ENCODE results near the gene ABHD14A. TPM values are rescaled to one million over a fixed set of nuclear protein-coding genes. Genes with fewer than 3 reads are reported as not detected.

ABHD14A gene
- total and polyA plus RNA-seq, 2 of the 4 experiments (the other 2 are of a cell fraction): 3.4 to 10.0 TPM

DNA sequence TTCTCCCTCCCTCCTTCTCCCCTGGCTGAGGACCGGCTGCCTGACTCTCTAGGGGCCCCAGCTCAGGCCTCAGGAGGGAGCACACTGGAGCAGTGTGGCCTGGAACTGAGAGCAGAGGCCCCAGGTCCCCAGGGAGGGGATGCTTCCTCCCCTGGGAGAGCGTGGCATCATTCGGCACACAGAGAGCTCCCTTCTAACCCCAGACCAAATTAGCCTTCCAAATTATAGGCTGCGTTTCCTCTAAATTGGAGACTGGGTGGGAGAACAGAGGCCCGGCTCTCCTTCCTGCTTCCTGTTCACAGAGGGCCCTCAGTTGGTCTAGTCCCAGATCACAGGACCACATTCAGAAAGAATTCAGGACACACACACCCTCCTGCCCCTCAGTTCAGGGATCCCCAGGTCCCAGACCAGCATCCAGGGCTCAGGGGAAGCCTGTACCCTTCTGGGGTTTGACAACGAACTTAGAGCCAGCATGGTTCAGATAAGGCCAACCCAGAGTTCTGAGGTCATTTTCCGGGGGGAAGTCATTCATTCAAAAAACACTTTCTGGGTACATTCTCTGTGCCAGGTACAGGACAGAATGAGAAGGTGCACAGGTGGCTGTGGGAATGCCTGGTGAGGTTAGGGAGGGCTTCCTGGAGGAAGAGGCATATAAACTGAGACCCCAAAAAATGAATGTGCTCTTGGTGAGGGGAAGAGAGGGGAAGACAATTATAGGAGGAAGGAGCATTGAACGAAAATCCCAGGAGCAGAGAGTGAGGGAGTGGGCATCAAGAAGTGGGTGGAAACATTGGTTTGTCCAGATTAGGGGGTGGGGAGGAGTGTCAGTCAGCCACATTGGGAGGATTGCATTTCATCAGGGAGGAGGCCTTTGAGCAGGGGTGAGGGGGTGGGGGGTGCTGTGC is 49.2 kb downstream of the ABHD14A start:
- Histone ChIP-seq H3K14ac (replicated peaks; ENCODE audit: low read depth, low read length) (no peak overlapping the region), H2BK5ac (ENCODE audit: low read depth, low read length, poor library complexity, severe bottlenecking) (no peak overlapping the region), H3K27me3 (ENCODE audit: control insufficient read depth, insufficient read depth, low read length) (no peaks in the 10 kb centered on the region), H3K18ac (ENCODE audit: low read depth, low read length) (no peak overlapping the region), H3K9me3 (ENCODE audit: control insufficient read depth, insufficient read depth, low read length) (no peaks in the 10 kb centered on the region), H3K56ac (ENCODE audit: extremely low read depth, insufficient read depth, low read length) (no peak overlapping the region), H2BK120ac (ENCODE audit: low read depth, low read length) (no peak overlapping the region), H2AFZ (replicated peaks; ENCODE audit: low read length, poor library complexity) (no peak overlapping the region), H3K4me2 (ENCODE audit: low read depth, low read length) (no peak overlapping the region), H3K27ac (ENCODE audit: insufficient read depth, low read length) (no peak overlapping the region), H3K4me3 (ENCODE audit: insufficient read depth, low read depth, low read length) (no peak overlapping the region), H3K23ac (ENCODE audit: low read depth, low read length) (no peak overlapping the region), H4K5ac (ENCODE audit: low read depth, low read length) (no peak overlapping the region), H4K8ac (ENCODE audit: low read depth in 2 of 2, low read length in 2 of 2) (no peak overlapping the region; a peak in 1 of 4 replicates), H3K4me1 (ENCODE audit: control insufficient read depth, insufficient read depth, low read length) (peaks cover 10% of the 10 kb centered on the region), H2BK15ac (ENCODE audit: low read depth, low read length) (0 out of 3 replicates have a peak overlapping the region, but pooled peaks have one; percentile 43), H3K9me1 (ENCODE audit: insufficient read depth, low read length) (0 out of 2 replicates have a peak, but pooled peaks cover 14% of the 10 kb centered on the region), H3K4ac (ENCODE audit: low read depth, low read length) (no peak overlapping the region), H4K91ac (ENCODE audit: insufficient read depth, low read depth, low read length) (no peak overlapping the region), H2AK9ac (replicated peaks; ENCODE audit: low read depth, low read length, poor library complexity) (no peak overlapping the region), H2AK5ac (ENCODE audit: low read depth, low read length) (no peak overlapping the region), H2BK20ac (ENCODE audit: low read depth, low read length) (no peak overlapping the region), H3K9ac (ENCODE audit: low read depth, low read length) (no peak overlapping the region), H3K79me1 (ENCODE audit: low read depth in 1 of 2, low read length in 2 of 2) (no peaks in the 10 kb centered on the region), H4K20me1 (ENCODE audit: insufficient read depth, low read length) (no peaks in the 10 kb centered on the region), H3K36me3 (ENCODE audit: control insufficient read depth, insufficient read depth, low read length) (no peaks in the 10 kb centered on the region)
- POLR2A ChIA-PET (ENCODE audit: unreplicated experiment): no interaction called here
- WGBS, 2 experiments (ENCODE audit: extremely low coverage in 2 of 2, insufficient read length in 1 of 2): 60% methylated on average over 1 of the region's 8 CpGs; no CpG with 5 or more reads in 1 of the 2 experiments
- DNase-seq (no peak), ATAC-seq (ENCODE audit: low read depth) (no peak)
- dilution Hi-C loops (cut with HindIII; ENCODE audit: low sequenced_read_pairs, unreplicated experiment): no loop called here
- CTCF ChIA-PET: no interaction called here
- no peak for TF ChIP-seq CEBPB (IDR thresholded peaks at IDR 0.05; ENCODE audit: low read depth, low read length)
- no peak for TF ChIP-seq RCOR1 (IDR thresholded peaks at IDR 0.05; ENCODE audit: insufficient replicate concordance, low read length)
- TF ChIP-seq BHLHE40 (IDR thresholded peaks at IDR 0.05; ENCODE audit: low read depth, low read length): no peak
- no peak for TF ChIP-seq POLR2A (IDR thresholded peaks at IDR 0.05; ENCODE audit: low read depth, low read length)
- no TSS peak for BruUV-seq (replicated peaks)
- intact Hi-C loops (cut with micrococcal nuclease): no loop called here
- in situ Hi-C loops (cut with MboI; ENCODE audit: low sequenced_read_pairs): no loop called here
